ENCODE measurements around the gene MPPED1.
A peak's percentile ranks its signal among the peaks of the same experiment; 100 is the strongest.

Gene MPPED1

DNA sequence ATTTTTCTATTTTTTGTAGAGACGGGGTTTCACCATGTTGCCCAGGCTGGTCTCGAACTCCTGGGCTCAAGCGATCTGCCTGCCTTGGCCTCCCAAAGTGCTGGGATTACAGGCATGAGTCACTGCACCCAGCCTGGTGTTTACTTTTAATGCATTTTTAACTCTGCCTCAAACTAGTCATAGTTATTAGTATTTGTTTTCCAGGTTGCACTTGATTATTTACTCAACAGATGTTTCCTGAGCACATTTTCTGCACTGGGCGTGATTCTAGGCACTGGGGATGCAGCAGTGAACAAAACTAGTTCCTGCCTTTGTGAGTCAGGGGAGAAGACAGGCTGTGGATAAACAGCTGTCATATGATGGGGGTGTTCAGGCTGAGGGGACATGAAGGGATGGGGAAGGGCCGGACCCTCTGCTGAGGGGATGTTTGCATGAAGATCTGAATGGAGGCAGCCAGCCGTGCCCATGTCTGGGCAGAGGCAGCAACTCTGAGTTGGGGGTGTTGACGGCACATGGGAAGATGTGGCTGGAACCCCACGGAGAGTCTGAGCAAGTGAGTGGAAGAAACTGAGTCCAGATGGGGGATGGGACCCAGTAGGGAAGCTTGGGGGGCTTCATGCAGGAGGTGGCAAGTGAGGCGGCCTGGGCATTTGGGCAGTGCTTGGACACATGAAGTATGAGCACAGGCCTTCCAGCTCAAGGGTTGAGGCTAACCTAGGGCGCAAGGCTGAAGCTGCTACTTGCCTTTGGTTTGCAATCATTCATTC lies 34.4 kb downstream of the MPPED1 start:
- no peak for DNase-seq

DNA sequence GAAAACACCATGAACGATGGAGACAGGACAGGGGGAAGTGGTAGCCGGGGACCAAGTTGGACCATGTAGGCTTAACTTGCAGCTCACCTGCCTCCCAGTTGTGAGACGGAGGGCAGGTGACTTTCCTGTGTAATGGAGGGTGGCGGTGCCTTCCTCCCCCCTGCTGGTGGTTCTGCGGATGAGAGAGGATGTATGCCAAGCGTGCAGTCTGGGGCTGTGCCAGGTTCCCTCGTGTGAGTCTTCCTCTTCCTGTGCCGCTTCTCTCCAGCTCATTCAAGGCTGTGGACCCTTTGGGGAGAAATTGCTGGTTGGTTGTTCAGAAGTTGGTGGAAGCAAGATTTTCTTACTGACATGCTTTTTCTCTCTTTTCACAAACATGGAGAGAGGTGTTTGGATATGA lies 35.1 kb downstream of the MPPED1 start:
- no peak for DNase-seq

- no peak for DNase-seq
Measured at GRCh38 chr22:43447380-43447779, 35.6 kb downstream of the MPPED1 start.

GRCh38 chr22:43448048-43448447 lies 36.2 kb downstream of the MPPED1 start:
- DNase-seq, result no peak

DNA sequence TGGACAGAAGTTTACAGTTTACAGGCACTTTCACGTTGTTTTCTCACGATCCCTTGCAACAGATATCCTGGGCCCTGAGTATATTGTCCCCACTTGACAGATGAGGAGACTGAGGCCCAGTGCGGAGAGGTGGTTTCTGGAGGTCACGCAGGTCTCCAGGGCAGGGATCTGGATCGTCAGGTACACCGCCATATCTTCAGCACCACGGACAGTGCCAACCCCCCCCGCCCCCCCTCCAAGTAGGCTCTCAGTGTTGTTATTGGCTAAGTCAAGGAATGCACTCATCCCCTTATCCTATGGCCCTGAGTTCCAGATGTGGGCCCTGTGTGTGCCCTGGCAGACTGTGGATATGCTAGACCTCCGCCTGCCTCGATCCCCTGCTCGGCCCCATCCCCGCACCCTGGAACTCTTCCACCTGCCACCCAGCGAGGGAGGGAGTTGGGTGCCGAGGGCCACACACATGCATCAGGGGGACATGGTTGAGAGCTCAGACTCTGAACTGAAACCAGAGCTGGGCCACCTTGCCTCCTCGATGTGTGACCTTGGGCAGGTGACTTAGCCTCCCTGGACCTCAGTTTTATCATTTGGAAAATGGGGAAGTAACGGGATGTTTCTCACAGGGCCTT lies 37.5 kb downstream of the MPPED1 start:
- DNase-seq, result no peak

DNA sequence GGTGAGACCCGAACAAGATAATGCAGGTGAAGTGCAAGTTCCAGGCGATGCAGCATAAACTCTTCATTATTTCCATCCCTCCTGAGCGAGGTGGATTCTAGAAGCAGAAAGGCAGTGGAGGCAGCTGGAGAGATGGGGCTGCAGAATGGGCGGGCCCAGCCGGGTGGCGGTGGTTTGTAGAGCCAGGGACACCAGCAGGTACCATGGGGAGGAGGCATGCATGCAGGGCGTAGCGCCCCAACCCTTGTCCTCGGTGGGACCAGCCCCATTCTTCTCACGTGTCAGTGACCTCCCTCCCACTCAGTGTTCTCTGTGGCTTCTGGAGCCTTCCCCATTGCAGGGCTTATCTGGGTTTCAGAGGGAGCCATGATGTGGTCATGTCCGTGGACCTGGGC lies 38.0 kb downstream of the MPPED1 start:
- no peak for DNase-seq

DNA sequence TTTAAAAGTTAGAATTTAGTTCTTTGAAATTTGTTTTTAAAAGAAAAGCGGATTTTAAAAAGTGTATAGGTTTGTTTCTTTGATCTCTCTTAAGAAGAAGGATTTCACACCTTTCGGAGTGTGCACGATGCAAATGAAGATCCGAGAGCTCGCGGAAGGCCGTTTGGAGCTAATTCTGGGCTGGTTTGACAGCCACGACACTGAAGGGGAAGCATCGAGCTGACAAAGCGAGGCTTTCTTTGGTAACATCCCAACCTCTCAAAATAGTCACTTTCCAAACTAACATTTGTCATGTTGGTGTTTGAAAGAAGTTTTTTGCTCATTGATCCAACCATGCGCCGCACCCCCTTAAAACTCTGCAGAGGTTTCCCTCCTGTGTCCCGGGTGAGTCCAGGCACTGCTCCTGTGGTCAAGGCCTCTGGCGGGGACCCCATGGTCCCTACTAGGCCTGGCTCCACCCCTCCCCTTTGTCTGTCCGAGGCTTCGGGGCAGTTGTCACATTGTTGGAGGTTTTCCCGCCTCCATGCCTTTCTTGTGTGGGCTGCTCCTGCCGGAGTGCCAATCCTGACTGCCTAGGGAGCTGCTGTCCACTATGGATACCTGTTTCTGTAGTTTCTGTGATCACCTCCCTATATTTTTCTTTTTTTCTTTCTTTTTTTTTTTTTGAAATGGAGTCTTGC lies 39.7 kb downstream of the MPPED1 start:
- no peak for DNase-seq

DNA sequence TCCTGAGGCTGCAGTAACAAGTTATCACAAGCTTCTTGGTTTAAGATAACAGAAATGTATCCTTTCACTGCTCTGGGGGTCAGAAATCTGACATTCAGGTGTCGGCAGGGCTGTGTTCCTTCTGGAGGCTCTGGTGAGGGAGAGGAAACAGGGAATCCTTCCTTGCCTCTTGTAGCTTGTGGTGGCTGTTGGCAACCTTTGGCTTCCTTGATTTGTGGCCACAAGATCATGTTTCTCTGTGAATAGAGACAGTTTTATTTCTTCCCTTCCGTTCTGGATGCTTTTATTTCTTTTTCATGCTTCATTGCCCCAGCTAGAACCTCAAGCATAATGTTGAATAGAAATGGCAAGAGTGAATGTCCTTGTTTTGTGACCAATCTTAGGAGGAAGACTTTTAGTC lies 44.0 kb downstream of the MPPED1 start:
- DNase-seq, result no peak

GRCh38 chr22:43457002-43457401 lies 45.2 kb downstream of the MPPED1 start:
- DNase-seq, result no peak

- no peak for DNase-seq
Measured at GRCh38 chr22:43462701-43463100, 50.9 kb downstream of the MPPED1 start.

DNA sequence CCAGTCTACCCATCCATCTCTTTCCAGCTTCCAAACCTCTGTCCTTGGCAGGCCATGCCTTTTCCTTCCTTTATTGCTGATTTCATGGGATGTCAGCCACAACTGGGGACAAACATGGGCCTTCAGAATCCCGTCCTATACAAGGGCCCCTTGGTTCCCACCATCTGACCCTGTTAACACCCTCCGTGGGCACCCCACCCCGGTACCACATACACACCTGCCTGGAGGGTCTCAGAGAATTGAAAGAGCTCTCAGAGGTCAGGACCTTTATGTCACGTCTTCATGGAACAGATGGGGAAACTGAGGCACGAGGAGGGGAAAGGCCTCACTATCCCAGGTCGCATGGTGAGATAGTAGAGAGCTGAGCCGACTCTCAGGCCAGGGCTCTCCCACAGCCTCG lies 53.0 kb downstream of the MPPED1 start:
- no peak for DNase-seq

- DNase-seq, result no peak
Measured at GRCh38 chr22:43465291-43466015, 53.6 kb downstream of the MPPED1 start.

DNA sequence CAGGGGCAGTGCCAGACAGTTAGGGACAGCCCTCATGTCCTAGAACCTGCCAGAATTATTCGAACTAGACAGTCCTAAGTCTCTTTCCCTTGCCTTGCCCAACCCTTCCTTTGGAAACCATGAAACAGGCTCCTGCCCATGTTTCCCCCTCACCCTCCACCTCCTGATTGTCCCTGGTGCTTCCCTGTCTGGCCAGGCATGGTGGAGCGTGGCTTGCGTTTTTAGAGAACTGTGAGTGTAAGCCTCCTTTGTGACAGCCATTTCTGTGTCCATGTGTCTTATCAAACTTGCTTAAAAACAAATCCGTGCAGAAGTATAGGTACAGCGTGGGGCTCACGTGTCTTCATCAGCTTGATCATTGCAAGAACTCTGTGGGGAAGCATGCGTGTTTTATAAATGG lies 54.9 kb downstream of the MPPED1 start:
- no peak for DNase-seq

GRCh38 chr22:43467216-43467940 lies 55.6 kb downstream of the MPPED1 start:
- DNase-seq, result peak in 5 of 56 donors; percentile 4 to 46 (median 28)

DNA sequence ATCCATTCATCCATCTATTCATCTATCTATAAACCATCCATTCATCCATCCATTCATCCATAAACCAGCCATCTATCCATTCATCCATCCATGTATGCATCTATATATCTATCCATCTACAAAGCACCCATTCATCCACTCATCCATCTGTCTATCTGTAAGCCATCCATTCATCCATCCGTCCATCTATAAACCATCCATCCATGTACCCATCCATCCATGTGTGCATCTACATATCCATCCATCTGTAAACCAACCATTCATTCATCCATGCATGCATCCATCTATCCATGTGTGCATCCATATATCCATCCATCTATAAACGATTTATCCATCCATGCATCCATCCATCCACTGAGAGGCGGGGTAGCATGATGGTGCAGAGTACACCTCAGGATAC lies 58.4 kb downstream of the MPPED1 start:
- no peak for DNase-seq

GRCh38 chr22:43470941-43471585 lies 59.2 kb downstream of the MPPED1 start:
- peak in 5 of 56 donors; percentile 5 to 37 (median 18) for DNase-seq

GRCh38 chr22:43471606-43472135 lies 59.9 kb downstream of the MPPED1 start:
- no peak for DNase-seq

DNA sequence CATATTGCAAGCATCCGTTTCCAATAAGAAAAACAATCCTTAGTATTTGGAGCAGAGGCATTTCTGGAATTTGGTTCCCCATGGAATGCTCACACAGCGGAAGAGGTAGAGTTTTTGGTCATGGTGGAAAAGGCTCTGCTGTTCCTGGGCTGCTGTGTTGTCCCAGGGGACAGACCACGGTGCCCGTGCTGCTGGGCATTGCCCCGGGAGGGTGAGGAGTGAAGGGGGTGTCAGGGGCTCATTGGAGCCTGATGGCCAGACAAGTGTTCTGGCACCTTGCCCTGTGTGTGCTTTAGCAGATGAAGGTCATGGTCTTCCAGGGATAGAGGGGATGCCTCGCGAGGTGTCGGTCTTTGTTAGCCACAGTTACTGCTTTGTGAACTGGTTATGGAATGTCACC lies 61.2 kb downstream of the MPPED1 start:
- DNase-seq, result no peak

GRCh38 chr22:43473441-43473840 lies 61.6 kb downstream of the MPPED1 start:
- DNase-seq, result no peak
